Gastrocnemius medialis (tissue), 4 donors: ENCODE data around the gene GNG11.
"Not testable (repeated sequence)": the region's sequence is repeated elsewhere in the genome, so short reads cannot be mapped to it uniquely, and the experiment has no call there.

Experiments used
- CTCF ChIP-seq, 5 experiments: fragments of 450-650 bp in 3 of 5; fragments of 200-600 bp in 2 of 5; sonication (generic) in 2 of 5; IDR thresholded peaks in 4 of 5; conservative IDR thresholded peaks in 1 of 5; 1 replicate in 4 of 5; 2 replicates in 1 of 5; pipeline ENCODE4 v1.5.1; 2016 to 2019; ENCODE audit warnings: antibody characterized with exemption in 5 of 5, mild to moderate bottlenecking in 3 of 5, moderate library complexity in 3 of 5
- POLR2A ChIP-seq, 2 donors: fragments of 450-650 bp; IDR thresholded peaks; one replicate each; pipeline ENCODE4 v1.6.1; 2017; ENCODE audit warnings: antibody characterized with exemption in 2 of 2, mild to moderate bottlenecking in 2 of 2, moderate library complexity in 2 of 2

DNA sequence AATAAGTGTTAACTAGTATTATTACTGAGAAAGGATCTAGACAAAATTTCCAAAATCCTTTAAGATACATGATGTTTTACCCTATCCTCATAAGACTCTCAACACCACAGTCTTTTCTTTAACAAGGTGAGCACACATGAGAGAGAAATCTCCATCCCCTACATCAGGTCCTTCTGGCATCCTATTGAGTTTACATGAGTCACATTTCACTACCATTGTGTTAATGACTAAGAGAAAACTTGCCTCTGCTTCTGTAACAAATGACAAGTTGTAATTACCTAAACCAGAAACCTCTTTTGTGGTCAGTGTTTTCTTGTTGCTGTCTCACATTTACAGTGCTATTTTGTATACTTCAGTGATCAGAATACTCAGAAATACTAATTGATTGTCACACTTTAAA, 9.9 kb upstream of the GNG11 start:
- not testable (repeated sequence) for TF ChIP-seq CTCF (IDR thresholded peaks at IDR 0.05 in 4 of 5, conservative IDR thresholded peaks at IDR 0.05 in 1 of 5); POLR2A (IDR thresholded peaks at IDR 0.05)
